Umbilical cord (tissue), 2 donors: Measurements from ENCODE around the gene LTF. TPM values are rescaled to one million over a fixed set of nuclear protein-coding genes. Genes with fewer than 3 reads are reported as not detected.
"Not testable (repeated sequence)": the region's sequence is repeated elsewhere in the genome, so short reads cannot be mapped to it uniquely, and the experiment has no call there.

Source experiments
- DNase-seq: peaks from one replicate; pipeline ENCODE4 v3.0.0-alpha.2; 2015; ENCODE audit warnings: low spot score
- total RNA-seq: library from RNA; depleted of rRNA; stranded (reverse); fragments of >200 nt; gene quantifications from one replicate; pipeline ENCODE4 v1.2.3, GENCODE V29; 2014; ENCODE audit warnings: low replicate concordance; ENCODE audit not compliant: insufficient read depth

Gene LTF
- total RNA-seq, 1 donor from 2014 or later, result 1.2 TPM

DNA sequence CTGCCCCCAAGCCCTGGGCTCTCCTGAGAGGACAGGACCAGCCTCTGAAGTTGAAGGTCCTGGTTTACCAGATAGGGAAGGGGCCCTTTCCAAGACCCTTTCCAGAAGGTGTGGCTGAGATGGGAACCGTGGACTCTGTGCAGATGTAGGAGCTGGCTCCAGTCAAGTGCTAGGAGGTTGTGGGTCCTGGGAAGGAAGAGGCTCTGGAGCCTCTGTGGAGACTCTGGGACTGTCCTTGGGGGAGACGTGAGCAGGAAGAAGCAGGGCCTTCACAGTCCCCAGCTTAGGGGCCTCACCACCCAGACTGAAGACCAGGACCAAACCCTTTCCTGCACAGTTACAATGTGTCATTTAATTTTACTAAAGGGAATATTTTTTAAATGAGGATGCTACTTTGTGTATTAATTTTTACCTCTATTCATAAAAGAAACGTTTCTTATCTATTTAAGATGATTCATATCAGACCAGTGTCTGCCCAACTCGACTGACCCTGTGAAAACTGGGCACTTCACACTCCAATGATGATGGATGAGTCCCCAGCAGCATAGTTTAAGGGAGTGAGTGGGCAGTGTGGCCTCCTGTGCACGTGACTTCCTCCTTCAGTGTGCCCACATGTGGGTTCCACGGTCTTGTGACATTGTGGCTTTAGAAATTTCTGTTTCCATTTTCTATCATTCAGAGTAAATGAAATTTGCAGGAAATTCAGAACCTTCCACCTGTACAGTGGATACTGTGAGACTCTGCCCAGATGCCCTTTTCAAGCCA, 68.8 kb downstream of the LTF start:
- DNase-seq, result no peak

DNA sequence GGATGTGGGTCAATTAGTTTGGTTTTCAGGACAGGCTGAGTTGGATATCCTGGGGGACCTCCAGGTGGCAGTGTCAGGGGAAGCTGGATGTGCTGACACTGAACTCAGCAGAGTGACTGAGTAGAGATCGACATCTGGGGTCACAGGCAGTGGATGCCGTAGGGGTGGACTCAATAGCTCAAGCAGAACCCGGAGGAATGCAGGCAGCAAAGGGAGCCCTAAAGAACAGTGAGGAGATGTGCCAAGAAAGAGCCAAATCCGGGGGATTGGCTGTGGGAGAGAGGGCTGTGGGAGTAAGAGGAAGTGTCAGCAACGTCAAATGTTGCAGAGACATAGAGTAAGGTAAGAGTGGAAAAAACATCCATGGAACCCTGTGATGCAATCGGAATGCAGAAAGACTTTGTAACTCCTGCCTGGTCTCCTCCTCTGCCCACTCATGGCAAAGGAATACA, 69.5 kb downstream of the LTF start:
- DNase-seq, result no peak

DNA sequence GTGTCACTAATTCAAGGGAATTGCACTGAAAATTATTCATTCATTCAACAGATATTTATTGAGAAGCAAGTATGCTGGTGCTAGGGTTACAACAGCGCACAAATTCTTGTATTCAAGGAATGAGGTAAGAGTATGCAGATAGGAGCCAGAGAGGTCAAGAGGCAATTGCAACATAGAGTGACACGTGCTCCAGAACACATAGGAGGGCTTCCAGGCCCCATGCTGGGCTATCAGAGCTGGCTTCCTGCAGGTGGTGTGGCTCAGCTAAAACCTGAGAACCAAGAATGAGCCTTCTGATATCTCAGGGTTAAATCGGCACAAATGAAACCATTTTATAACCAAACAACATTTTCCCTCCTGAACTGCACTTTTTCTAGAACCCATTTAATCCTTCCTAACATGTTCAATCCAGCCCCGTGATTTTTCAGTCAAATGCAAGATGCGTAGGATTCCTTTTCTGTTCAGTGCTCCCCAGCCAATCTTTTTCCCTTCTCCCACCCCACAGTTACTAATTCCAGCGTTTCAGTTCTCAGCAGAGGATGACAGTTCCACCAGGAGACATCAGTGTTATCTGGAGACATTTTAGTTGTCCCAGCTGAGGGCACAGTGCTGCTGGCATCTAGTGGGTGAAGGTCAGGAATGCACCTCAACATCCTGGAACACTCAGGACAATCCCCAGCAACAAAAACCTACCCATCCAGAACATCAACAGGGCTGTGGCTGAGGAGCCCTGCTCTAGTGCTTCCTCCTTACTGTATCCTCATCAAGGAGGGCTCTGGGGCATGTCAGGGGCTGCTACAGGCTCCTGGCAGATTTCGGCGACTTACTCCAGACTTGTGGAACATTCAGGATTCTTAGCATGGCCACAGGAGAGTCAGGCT, 70.9 kb downstream of the LTF start:
- DNase-seq, result no peak

DNA sequence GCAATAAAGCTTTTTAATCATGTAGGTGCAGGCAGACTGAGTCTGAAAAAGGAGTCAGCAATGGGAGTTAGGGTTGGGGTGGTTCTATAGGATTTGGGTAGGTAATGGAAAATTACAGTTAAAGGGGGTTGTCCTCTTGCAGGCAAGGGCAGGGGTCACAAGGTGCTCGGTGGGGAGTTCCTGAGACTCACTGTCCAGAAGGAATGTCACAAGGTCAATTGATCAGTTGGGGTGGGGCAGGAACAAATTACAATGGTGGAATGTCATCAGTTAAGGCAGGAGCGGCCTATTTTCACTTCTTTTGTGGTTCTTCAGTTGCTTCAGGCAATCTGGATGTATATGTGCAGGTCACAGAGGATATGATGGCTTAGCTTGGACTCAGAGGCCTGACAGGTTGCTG, 71.7 kb downstream of the LTF start:
- DNase-seq, result no peak

DNA sequence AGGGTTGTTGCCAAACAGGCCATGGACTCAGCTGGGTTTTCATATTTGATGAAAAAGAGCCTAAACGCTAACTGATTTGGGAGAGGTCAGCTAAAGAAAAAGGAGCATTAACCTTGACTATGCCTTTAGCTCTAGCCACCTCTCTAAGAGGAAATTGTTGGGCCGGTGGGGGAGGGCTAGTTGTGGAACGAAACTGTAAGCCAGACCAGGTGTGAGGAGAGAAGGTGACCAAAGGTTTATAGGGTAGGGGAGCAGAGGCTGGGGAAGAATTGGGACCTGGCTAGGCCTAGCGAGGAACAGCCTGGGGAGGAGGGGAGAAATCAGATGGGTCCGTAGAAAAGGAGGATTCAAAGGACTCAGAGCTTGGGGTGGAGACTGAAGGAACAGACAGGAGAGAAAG, 73.2 kb downstream of the LTF start:
- DNase-seq, result not testable (repeated sequence)

DNA sequence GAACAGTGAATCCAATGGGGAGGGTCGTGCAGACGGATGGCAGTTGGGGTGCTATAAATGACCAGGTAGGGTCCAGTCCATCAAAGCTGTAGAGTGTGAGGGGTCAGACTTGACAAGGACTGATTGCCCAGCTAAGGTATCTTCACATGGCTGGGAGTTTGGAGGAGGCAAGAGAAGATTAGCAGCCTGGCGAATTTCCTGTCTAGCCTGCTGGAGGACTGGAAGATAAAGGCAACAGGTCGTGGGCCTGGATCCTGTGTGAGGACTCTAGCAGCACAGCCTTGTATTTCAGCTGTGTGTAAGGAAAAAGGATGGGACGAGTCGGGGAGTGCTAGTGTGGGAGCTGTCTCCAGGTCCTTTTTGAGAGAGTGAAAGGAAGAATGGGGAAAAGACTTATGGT, 75.4 kb downstream of the LTF start:
- DNase-seq, result no peak

DNA sequence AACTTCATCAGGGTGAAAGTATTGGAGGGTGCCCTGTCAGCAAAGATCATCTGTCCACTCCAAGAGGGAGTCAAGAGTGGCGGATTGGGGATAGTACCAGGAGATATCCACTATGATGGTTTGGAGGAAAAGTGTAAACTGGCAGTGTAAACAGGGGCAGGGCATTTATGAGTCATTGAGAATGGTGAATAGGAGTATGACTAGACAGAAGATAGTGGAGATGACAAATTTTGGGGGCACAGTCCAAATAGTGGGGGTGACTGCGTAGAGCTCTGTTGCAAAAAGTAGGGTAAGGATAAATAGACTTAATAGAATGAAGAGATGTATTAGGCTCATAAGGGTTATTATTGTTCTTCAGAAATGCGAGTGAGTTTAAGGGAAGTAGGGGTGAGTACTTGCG, 75.9 kb downstream of the LTF start:
- DNase-seq, result not testable (repeated sequence)

DNA sequence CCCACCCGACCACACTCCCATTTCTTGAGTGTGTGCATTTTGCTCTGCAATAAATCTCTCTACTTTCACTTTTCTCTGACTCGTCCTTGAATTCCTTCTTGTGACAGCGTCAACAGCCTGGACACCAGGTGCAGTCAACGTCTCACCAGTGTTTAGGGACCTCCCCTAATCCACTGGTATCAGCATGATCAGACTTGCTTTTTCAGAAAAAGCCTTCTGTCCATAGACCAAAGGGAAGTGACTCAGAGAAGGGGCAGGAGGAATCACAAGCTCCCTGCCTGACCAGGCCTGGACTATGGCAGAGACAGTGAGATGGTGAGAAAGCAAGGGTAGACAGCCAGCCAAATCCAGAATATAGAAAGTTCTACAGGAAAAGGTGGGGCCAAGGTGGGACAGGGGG, 78.5 kb downstream of the LTF start:
- peak; percentile 35 for DNase-seq

Other genes with a start within 250 kb of the LTF start
- 41.7 TPM for gene CCR3, start 222.4 kb downstream of the LTF start, total RNA-seq
- gene CCR2, start 110.8 kb downstream of the LTF start, total RNA-seq, result 10.8 TPM
- 2.2 TPM for gene CCR5, start 94.0 kb downstream of the LTF start, total RNA-seq
- 1.4 TPM for gene CCRL2, start 57.6 kb downstream of the LTF start, total RNA-seq
- gene RTP3, start 33.1 kb upstream of the LTF start, total RNA-seq, result 1.2 TPM
- gene LRRC2, start 101.4 kb upstream of the LTF start, total RNA-seq, result 1.9 TPM
- gene FAM240A, start 147.6 kb upstream of the LTF start, total RNA-seq, result 0.24 TPM
- gene ALS2CL, start 228.8 kb upstream of the LTF start, total RNA-seq, result 8.7 TPM
- 0.48 TPM for gene TMIE, start 236.5 kb upstream of the LTF start, total RNA-seq